GM21737 (cell line): Measurements from ENCODE around the gene FNIP2.

Source experiments
- ATAC-seq: cut with Tn5 transposase; IDR thresholded peaks from one replicate; pipeline ENCODE4 v1.9.1; 2021; ENCODE audit warnings: mild to moderate bottlenecking, moderate library complexity; ENCODE audit not compliant: unreplicated experiment

FNIP2 gene

DNA sequence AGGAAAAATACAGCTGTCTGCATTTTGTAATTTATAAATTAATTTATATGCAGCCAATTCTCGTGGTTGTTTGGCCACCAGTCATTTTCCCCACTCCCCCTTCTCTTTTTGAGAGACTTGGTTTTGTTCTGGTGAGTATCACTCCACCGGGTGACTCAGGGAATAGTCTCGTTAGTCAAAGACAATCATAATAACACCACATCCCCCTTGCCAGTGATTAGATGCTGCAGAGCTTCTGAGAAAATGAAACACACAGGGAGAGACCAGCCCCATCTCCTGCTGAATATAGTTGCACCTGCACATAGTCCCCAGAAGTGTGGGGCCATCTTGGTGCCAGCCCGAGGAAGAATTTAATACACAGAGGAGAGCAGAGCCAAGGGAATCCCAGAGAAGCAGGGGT, 8.0 kb upstream of the FNIP2 start:
- ATAC-seq = no peak

DNA sequence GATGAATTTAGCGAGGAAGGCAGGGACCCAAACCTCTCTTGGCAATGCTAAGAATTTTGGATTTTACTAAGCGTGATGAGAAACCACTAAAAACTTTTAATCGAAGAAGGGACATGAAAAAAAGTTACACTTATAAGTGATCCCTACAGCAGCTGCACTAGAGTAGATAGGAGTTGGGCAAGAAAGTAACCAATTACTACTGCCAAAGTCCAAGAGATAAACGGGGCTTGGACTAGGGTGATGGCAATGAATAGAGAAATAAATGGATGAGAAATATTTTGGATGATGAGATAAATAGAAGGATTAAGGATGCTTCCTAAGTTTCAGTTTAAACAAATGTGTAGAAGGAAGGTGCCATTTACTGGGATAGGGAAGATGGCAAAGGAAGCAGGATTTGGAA, 6.3 kb upstream of the FNIP2 start:
- ATAC-seq = no peak

DNA sequence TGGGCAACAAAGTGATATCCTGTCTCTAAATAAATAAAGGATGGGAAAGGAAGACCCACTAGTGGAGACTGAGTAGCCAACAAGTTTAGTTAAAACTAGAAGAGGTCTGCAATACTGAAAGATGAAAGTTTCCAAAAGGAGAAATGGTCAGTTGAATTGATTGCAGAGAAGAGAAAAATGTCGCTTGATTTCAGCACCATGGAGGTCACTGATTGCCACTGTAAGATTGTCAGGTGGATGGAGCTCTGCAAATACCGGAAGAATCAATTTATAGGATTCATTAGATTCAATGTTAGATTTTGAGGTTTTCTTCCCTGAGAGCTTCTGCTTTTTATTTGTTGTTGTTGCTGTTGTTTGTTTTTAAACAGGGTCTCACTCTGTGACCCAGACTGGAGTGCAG, 5.4 kb upstream of the FNIP2 start:
- no peak for ATAC-seq

DNA sequence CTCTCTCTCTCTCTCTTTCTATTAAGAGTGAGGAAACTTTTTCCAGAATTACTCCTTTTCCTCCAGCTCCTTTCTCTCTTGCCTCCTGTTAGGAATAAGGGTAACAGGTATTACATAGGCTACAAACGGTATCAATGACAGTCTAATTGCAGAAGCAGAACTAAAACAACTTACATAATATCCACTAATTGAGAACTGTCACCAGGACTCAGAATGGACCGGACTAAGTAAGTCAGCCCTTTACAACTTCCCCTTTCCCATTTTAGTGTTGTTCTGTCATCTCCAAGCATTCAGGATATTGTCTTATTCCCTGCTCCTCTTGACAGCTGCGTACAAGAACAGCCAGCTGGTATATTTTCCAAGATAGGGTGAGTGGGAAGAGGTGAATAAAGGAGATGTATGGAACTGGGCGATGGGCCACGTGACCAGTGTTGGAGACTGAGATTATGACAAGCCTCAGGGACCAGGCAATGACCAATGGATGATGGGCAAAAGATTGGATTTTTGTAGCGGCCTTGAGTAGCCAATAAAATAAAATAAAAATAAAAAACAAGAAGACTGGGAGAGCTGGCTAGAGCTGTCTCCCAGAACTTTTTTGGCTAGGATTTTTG, 2.3 kb upstream of the FNIP2 start:
- ATAC-seq = no peak

DNA sequence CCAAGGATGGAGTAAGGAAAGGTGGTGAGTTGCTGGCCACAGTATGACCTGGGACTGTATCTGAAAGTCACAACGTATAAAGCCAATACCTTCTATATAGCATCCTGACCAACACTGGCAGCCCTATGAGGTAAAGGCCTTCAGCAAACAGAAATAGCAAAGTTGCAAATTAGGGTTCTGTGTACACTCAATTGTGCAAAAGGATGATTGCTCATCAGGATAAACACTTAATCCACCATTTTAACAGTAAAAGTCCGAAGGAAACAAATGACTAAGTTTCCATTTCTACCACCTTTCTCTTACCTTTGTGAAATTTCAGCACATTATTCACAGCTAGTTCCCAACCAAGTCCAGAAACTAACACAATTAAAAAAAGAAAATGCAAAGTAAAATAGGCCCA, 1.4 kb upstream of the FNIP2 start:
- ATAC-seq = no peak

DNA sequence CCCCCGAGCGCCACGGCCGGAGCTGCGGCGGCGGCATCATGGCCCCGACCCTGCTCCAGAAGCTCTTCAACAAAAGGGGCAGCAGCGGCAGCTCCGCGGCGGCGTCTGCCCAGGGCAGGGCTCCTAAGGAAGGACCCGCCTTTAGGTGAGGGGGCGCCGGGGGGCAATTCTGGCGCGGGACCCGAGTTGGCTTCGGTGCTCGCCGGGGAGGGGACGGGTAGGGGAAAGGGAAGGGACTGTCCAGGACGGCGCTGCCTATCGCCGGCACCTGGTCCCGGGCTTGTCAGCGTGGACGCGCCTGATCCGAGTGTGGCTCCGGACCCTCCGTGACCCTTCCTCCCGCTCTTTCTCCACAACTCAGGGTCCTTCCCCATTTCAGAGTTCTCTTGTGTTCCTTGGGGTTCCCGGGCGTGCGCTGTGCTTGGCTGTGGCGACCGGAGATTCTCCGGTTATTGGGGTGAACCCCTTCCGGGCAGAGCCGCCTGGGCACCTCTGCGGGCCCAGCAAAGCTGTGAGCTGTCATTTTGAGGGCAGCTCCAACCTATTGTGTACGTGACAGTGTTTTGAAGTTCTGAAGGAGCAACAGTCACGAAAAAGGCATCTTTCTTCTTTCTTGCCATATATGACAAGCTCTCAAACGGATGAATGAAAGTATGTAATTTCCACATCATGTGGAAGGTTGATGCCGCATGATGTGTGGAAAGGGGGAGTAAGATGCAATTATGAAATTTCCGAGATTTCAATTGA, 522 bp downstream of the FNIP2 start:
- ATAC-seq = peak; percentile 38

DNA sequence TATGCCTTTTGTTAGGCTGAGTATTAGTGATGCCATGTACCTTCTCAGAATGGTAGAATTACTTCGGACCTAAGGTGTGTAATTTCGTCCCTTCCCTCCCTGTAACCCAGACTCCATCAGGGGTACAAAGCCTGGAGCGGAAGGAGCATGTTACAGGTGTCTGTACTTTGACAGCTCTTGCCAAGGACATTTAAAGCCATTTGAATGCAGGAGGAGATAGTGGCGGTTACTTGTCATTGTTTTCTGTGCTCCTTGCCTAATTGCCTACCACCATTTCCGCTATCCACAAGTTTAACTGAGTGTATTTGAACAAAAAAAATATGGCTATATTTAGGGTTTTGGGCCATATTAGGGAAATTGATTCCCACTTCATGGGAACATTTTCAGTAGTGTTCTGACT, 1.8 kb downstream of the FNIP2 start:
- ATAC-seq = no peak

DNA sequence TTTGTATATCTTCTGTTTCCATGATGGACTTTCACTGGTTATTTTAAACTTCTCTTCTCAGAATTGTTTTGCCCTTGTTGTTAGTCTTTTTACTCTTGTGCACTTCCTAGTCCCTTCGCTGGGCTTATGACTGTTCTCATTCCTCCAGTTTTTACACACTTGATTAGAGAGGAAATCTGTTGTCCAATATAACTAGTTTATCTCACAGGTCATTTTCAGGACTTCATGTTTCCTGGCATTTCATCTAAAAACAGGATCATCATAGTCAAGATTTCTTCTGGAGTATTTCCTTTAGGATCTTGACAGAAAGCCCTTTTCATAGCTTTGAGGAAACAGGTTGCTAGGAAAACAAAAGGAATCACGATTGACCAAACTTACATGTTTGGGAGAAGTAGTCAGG, 3.0 kb downstream of the FNIP2 start:
- ATAC-seq = no peak

DNA sequence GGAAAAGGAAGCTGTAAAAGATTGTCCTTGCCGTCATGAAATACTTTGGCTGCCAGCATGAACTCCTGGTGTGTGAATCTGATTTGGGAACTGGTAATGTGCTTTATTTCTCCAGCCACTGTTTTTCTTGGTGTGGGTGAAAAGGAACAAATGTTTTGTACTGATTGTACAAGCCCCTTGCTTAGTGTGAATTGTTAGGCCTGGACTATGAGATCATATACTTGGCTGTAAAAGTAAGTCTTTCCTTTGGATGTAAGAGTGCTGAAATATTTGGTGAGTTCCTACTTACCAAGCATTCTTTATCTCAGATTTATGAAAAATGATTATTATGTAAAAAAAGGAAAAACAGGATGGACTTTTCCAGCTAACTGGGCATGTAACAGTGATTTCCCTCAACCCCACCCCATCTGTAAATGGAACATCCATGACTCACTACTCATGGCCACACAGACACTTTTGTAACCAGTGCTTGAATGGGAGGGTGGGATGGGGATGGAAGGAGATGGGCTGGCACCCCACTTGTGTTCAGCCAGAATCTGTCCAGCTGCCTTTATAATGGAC, 6.3 kb downstream of the FNIP2 start:
- ATAC-seq = no peak

DNA sequence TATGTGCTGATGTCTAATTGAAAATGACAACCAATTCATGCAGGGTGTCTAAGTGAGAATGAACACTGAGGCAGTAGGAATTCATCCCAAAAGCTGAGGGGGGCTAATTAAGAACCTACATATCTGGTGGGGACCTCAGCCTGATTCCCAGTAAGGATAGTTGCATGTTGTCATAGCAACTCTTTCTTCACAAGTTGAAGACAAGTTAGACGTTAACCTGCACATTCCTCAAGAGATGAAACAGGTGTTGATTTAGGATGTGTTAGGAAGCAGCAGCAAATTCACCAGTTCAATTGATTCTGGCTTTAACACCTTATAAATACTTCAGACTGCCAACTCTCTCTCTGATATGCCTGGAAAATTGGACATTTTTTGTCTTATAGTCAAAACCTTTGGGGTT, 7.3 kb downstream of the FNIP2 start:
- ATAC-seq = no peak

DNA sequence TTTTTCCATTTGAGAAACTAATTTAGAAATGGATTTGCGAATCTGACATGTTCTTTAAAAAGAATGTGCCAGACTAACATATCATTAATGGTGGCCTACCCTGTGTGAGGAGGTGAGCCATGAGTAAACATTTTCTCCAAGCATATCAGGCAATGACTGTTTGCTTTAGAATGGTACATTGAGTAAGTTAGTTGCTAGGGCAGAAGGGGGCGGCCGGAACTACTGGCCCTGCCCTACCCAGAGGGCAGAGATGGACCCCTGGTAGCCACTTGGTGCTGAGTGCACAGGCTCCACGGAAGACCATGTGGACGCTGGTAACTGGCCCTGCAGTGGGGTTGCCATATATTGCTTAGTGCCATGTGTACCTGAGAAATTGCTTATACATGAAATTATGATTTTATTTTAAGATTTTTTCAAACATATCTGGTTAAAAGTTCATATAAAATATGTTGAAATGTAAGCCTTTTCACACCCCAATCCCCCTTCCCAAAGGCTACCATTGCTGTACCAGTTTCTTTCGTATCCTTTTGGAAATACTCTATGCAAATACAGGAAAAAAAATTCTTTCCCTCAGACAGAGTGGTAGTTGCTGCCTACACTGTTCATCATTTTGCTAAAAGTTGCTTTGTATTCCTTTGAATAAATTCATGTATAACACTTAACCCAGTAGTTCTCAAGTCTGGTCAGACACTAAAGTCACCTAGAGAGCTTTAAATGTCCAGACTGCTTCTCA, 8.8 kb downstream of the FNIP2 start:
- peak; percentile 29 for ATAC-seq

DNA sequence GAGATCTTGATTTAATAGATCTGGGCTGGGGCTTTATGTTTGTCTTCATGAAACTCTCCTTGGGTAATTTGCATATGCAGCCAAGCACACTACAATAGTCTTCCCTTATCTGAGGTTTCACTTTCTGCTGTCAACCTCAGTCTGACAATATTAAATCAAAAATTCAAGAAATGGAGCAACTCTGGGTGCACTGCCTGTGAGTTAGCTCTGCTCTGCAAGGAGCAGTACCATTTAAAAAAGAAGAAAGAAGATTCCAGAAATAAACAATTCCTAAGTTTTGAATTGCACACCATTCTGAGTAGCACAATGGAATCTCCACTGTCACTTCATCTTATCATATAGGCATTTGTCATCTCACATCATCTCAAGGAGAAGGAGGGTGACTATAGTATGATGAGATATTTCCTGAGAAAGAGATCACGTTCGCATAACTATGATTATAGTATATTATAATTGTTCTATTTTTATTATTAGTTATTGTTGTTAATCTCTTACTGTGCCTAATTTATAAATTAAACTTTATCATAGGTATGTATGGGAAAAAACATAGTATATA, 9.4 kb downstream of the FNIP2 start:
- peak; percentile 94 for ATAC-seq

DNA sequence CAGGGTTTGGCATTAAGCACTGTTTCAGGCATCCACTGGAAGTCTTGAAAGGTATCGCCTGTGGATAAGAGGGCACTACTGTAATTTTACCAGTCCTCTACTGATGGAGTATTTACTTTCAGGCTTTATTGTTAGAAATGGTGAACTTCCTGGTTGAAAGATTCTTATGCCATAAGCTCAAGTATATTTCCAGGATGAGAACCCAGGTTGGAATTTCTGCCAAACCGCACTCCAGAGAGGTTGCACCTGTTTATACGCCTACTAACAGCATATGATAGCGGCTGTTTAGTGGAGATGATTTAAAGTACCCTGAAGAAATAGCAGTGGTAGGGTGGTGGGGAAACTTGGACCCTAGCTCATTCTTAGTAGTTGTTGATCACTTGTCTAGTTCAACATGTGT, 9.9 kb downstream of the FNIP2 start:
- ATAC-seq = no peak

DNA sequence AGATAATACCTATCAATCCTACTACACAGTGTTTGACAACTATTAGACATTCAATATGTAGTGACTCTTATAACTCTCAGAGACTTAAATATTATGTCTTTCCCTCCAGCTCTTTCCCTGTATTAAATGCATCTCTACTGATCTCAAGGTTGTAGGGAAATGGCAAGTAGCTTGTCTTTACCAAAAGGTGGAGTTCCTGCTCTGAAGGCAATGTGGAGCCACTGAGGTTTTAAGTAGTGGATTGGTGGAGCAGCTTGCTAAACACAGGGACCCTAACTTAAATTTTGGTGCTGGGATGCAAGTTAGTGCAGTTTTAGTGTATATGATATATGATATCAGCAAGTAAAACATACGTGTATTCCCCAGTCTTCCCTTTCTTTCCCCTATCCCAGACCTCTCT, 13.1 kb downstream of the FNIP2 start:
- ATAC-seq = no peak

DNA sequence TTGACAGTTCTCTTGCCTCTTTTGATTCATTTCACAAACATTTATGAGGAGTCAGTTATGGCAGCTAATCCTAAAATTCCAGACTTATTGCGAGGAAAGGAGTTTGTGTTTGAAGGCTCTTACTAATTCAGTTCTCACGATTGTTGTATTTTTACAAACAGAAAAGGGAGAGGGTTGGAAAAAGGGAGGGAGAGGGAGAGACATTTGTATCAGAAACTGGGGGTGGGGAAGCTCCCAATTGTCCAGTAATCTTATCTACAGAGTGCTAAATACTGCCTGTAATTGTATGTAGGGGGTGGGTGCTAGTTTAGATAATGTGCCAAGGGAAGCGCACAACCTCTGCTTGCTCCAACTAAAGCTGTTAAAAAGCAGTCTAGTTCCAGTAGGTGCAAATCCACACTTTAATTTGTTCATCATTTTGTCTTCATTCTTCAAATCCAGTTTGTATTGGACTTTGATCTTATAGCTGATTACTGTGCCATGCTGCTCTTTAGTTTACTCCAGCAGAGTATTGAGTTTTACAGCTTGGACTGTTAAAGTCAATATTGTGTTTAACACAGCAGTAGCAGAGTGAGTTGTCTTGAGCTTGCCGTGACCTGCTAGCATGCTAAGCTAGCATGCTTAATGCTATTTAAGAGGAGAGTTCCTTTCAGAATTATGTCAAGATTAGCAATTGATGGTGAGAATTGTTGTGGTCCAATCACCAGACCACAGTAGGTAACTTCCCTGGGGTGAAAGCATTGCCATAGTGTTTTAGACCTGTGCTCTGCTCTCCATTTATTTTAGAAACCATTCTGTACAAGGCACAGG, 13.9 kb downstream of the FNIP2 start:
- ATAC-seq = no peak

DNA sequence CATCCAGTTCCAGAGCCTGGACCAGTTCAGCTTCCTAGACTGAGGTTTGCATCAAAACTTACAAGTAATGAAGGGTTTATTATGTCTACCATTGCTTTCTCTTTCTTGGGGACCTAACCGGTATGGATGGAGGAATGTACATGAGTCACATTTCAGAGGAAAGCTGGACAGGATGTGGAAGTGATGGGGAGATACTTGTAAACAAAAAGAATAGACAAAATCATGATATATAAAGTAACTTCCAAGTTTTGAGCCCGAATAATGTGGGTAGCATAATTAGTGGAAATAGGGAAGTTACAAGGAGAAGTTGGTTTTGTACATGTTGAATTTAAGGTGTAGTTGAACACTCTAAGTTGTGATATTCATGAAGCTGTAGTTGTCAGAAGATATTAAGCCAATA, 15.0 kb downstream of the FNIP2 start:
- ATAC-seq = no peak

DNA sequence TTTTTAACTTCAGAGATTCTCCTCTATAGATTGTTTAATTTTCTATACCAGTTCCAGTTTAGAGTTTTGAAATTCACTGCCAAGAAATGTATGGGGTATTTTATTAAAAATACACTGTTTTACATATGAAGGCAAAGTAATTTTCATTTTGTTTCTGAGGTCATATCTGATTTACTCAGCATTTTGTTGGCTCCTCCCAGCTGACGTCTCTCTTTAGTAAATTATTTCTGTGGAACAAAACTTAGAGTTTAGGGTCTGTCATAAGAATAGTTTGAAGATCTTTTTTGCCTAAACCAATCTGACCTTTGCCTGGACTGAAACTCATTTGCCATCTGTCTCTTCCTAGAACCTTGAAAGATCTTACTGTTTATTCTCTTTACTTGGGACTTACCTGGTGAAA, 16.9 kb downstream of the FNIP2 start:
- no peak for ATAC-seq

DNA sequence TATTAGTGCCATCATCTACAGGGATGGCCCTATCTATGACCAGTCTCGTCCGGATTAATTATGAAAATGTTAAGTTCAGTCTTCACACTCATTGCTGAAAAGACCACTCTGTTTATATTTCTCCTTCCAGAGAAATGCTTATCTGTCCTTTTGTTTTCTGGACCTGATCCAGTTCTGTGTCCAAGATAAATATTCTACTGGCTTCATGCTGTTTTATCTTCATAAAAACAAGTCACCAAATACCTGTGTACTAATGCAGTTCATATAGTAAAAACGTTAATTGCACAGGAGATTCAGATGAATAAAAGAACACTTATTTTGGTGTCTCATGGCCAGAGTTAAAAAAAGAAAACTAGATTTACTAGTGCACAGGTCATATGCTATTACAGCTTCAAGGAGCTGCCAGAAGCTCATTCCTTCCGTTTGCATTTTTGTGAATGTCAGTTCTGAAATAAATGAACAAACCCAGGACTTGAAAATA, 17.3 kb downstream of the FNIP2 start:
- no peak for ATAC-seq

DNA sequence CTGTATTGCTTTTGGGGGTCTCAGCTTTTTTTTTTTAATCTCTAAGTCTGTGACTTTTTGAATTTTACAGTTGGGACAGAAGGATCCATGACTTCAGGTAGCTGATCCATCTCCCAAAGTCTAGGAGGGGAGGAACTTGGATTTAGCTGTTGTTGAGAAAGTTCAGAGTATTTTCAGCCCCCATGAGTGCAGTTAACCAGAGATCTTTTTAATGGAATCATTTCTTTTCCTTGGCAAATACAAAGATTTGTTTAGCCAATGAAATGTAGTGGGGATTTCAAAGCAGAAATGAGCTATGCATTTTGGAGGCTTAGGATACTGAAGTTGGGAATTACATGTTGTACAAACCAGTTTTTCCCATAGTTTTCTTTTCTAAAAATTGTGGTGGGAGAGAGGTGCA, 18.1 kb downstream of the FNIP2 start:
- ATAC-seq = no peak

DNA sequence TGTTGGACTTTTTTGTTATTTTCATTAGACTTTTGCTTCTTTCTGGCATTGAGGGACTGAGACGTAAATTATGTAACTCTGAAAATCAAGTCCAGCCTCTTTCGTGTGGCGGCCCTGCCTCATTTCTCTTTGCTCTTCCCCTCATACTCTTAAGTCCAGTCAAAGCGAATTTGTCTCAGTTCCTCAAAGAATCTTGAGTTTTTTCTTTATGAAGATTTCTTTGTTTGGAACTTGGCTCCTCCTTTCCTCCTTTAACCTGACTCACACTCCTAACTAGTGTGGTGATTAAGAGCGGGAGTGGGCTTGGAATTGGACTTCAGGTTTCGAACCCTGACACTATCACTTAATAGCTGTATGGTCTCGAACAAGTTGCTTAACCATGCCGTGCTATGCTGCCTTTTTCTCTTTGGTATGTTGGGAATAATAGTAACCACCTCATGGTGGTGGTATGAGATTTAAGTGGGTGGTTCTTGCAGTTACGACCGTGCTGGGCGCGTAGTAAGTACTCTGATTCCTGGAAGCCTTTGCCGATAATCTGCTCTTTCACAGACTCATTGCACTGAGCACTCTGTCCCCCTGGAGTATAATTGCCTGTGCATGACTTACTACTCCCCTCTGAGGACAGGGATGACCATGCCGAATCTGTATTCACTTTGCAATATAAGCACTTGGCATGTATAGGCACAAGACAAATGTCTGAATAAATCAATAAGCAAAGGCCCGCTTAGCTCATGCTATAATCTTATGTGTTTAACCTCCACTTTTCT, 19.1 kb downstream of the FNIP2 start:
- ATAC-seq = no peak
